Measurements from ENCODE around the gene UNC119B. TPM values are rescaled to one million over a fixed set of nuclear protein-coding genes. Genes with fewer than 3 reads are reported as not detected.

Gene UNC119B
- total and polyA plus RNA-seq, 5 donors from 2014 or later: 6.6 to 10.9 (median 8.9) TPM

GRCh38 chr12:120702637-120703036 lies 7.6 kb upstream of the UNC119B start:
- no peaks in the 10 kb centered on the region for H3K4me1 ChIP-seq (ENCODE audit: control insufficient read depth, insufficient read depth, low read length, poor library complexity, severe bottlenecking)
- no peak overlapping the region for H3K4me3 ChIP-seq (ENCODE audit: low read depth, low read length)
- no peaks in the 10 kb centered on the region for H3K27me3 Mint-ChIP-seq
- H3K27ac ChIP-seq (ENCODE audit: insufficient read depth, low read length, poor library complexity, severe bottlenecking): no peak overlapping the region
- H3K36me3 Mint-ChIP-seq: peaks cover 22% of the 10 kb centered on the region
- H3K27ac Mint-ChIP-seq: no peak overlapping the region
- no peaks in the 10 kb centered on the region for H3K4me1 Mint-ChIP-seq
- no peaks in the 10 kb centered on the region for H3K9me3 Mint-ChIP-seq
- no peaks in the 10 kb centered on the region for H3K27me3 ChIP-seq (ENCODE audit: control insufficient read depth, insufficient read depth, low read length)
- peaks cover 37% of the 10 kb centered on the region for H3K36me3 ChIP-seq (ENCODE audit: control insufficient read depth, insufficient read depth, low read length)
- no peak overlapping the region for H3K4me3 Mint-ChIP-seq
- ATAC-seq (ENCODE audit: low read depth in 2 of 2) (no peak), DNase-seq (no peak)
- H3K9me3 ChIP-seq (ENCODE audit: control insufficient read depth in 2 of 2, low read length in 2 of 2): no peaks in the 10 kb centered on the region

GRCh38 chr12:120703311-120703942 lies 6.8 kb upstream of the UNC119B start:
- Mint-ChIP-seq H3K4me1 (no peaks in the 10 kb centered on the region), H3K27me3 (no peaks in the 10 kb centered on the region)

GRCh38 chr12:120705618-120706017 lies 4.6 kb upstream of the UNC119B start:
- Mint-ChIP-seq H3K27ac (no peak overlapping the region), H3K27me3 (no peaks in the 10 kb centered on the region), H3K36me3 (peaks cover 16% of the 10 kb centered on the region), H3K4me1 (peaks cover 2 to 7% (median 5%) of the 10 kb centered on the region in 4 donors), H3K4me3 (no peak overlapping the region), H3K9me3 (no peaks in the 10 kb centered on the region)
- H3K27ac ChIP-seq (ENCODE audit: insufficient read depth, low read length, poor library complexity, severe bottlenecking): no peak overlapping the region
- no peak for ATAC-seq (ENCODE audit: low read depth in 2 of 2)
- H3K4me3 ChIP-seq (ENCODE audit: low read depth, low read length): no peak overlapping the region
- DNase-seq: no peak
- peaks cover 8% of the 10 kb centered on the region for H3K4me1 ChIP-seq (ENCODE audit: control insufficient read depth, insufficient read depth, low read length, poor library complexity, severe bottlenecking)
- H3K27me3 ChIP-seq (ENCODE audit: control insufficient read depth, insufficient read depth, low read length): no peaks in the 10 kb centered on the region
- no peaks in the 10 kb centered on the region for H3K9me3 ChIP-seq (ENCODE audit: control insufficient read depth in 2 of 2, low read length in 2 of 2)
- H3K36me3 ChIP-seq (ENCODE audit: control insufficient read depth, insufficient read depth, low read length): peaks cover 15% of the 10 kb centered on the region

More at GRCh38 chr12:120703311-120703942, 6.8 kb upstream of the UNC119B start:
- H3K4me1 ChIP-seq (ENCODE audit: control insufficient read depth, insufficient read depth, low read length, poor library complexity, severe bottlenecking): no peaks in the 10 kb centered on the region
- H3K36me3 ChIP-seq (ENCODE audit: control insufficient read depth, insufficient read depth, low read length): peaks cover 37% of the 10 kb centered on the region
- no peak overlapping the region for H3K27ac Mint-ChIP-seq
- H3K27me3 ChIP-seq (ENCODE audit: control insufficient read depth, insufficient read depth, low read length): no peaks in the 10 kb centered on the region
- peaks cover 22% of the 10 kb centered on the region for H3K36me3 Mint-ChIP-seq
- H3K9me3 Mint-ChIP-seq: no peaks in the 10 kb centered on the region
- DNase-seq: no peak
- H3K9me3 ChIP-seq (ENCODE audit: control insufficient read depth in 2 of 2, low read length in 2 of 2): no peaks in the 10 kb centered on the region
- H3K27ac ChIP-seq (ENCODE audit: insufficient read depth, low read length, poor library complexity, severe bottlenecking): no peak overlapping the region
- no peak overlapping the region for H3K4me3 Mint-ChIP-seq
- no peak for ATAC-seq (ENCODE audit: low read depth in 2 of 2)
- no peak overlapping the region for H3K4me3 ChIP-seq (ENCODE audit: low read depth, low read length)

- peaks cover 11% of the 10 kb centered on the region for H3K4me1 ChIP-seq (ENCODE audit: control insufficient read depth, insufficient read depth, low read length, poor library complexity, severe bottlenecking)
- no peak overlapping the region for H3K27ac ChIP-seq (ENCODE audit: insufficient read depth, low read length, poor library complexity, severe bottlenecking)
- Mint-ChIP-seq H3K27me3 (no peaks in the 10 kb centered on the region), H3K4me1 (peaks cover 2 to 8% (median 5%) of the 10 kb centered on the region in 4 donors), H3K36me3 (peaks cover 11% of the 10 kb centered on the region), H3K27ac (no peak overlapping the region), H3K4me3 (peak overlapping the region in 1 of 4 donors; percentile 13), H3K9me3 (no peaks in the 10 kb centered on the region)
- DNase-seq: no peak
- H3K9me3 ChIP-seq (ENCODE audit: control insufficient read depth in 2 of 2, low read length in 2 of 2): no peaks in the 10 kb centered on the region
- ATAC-seq (ENCODE audit: low read depth in 2 of 2): no peak
- H3K27me3 ChIP-seq (ENCODE audit: control insufficient read depth, insufficient read depth, low read length): no peaks in the 10 kb centered on the region
- no peak overlapping the region for H3K4me3 ChIP-seq (ENCODE audit: low read depth, low read length)
- peaks cover 11% of the 10 kb centered on the region for H3K36me3 ChIP-seq (ENCODE audit: control insufficient read depth, insufficient read depth, low read length)
These were observed 4.2 kb upstream of the UNC119B start for GRCh38 chr12:120706029-120706428.

DNA sequence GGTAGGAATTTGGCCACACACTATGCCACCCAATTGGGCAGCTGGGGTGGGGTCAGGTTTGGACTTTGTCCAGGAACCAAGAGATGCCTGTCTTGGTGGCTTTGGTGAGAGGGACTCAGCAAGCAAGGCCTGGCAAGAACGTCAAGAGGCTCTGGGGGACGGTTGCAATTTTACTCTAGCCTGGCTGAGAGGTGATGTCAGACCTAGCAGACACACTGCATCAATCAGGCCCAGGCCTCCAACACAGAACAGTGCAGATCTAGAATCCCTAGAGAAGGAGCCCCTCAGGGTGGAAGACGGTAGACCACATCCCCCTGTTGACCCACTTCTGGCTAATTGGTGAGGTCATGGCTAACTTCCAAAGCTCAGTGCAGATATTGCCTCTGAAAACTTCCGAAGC lies 1.6 kb upstream of the UNC119B start:
- no peak for DNase-seq
- H3K27ac Mint-ChIP-seq: no peak overlapping the region

GRCh38 chr12:120710805-120711296 lies 593 bp downstream of the UNC119B start:
- Histone ChIP-seq H3K27me3 (ENCODE audit: control insufficient read depth, insufficient read depth, low read length) (no peaks in the 10 kb centered on the region), H3K4me3 (ENCODE audit: low read depth, low read length) (peak overlapping the region; percentile 51), H3K36me3 (ENCODE audit: control insufficient read depth, insufficient read depth, low read length) (peaks cover 13% of the 10 kb centered on the region), H3K9me3 (ENCODE audit: control insufficient read depth in 2 of 2, low read length in 2 of 2) (no peaks in the 10 kb centered on the region), H3K27ac (ENCODE audit: insufficient read depth, low read length, poor library complexity, severe bottlenecking) (peak overlapping the region; percentile 68), H3K4me1 (ENCODE audit: control insufficient read depth, insufficient read depth, low read length, poor library complexity, severe bottlenecking) (peaks cover 26% of the 10 kb centered on the region)
- Mint-ChIP-seq H3K4me1 (peaks cover 18 to 36% (median 29%) of the 10 kb centered on the region in 4 donors), H3K36me3 (peaks cover 8% of the 10 kb centered on the region), H3K27ac (peak overlapping the region; percentile 67 to 92 (median 86)), H3K27me3 (no peaks in the 10 kb centered on the region), H3K9me3 (no peaks in the 10 kb centered on the region), H3K4me3 (peak overlapping the region; percentile 93 to 97 (median 94))
- ATAC-seq (ENCODE audit: low read depth in 2 of 2) (peak in 1 of 2 donors; percentile 16), DNase-seq (no peak)

More for the DNA sequence above, 1.6 kb upstream of the UNC119B start:
- no peaks in the 10 kb centered on the region for H3K27me3 ChIP-seq (ENCODE audit: control insufficient read depth, insufficient read depth, low read length)
- peak overlapping the region; percentile 7 to 93 (median 63) for H3K4me3 Mint-ChIP-seq
- H3K4me3 ChIP-seq (ENCODE audit: low read depth, low read length): no peak overlapping the region
- H3K36me3 ChIP-seq (ENCODE audit: control insufficient read depth, insufficient read depth, low read length): peaks cover 3% of the 10 kb centered on the region
- peaks cover 22% of the 10 kb centered on the region for H3K4me1 ChIP-seq (ENCODE audit: control insufficient read depth, insufficient read depth, low read length, poor library complexity, severe bottlenecking)
- no peaks in the 10 kb centered on the region for H3K27me3 Mint-ChIP-seq
- no peaks in the 10 kb centered on the region for H3K9me3 Mint-ChIP-seq
- ATAC-seq (ENCODE audit: low read depth in 2 of 2): no peak
- H3K27ac ChIP-seq (ENCODE audit: insufficient read depth, low read length, poor library complexity, severe bottlenecking): no peak overlapping the region
- peaks cover 3% of the 10 kb centered on the region for H3K36me3 Mint-ChIP-seq
- H3K4me1 Mint-ChIP-seq: peaks cover 13 to 31% (median 22%) of the 10 kb centered on the region in 4 donors
- H3K9me3 ChIP-seq (ENCODE audit: control insufficient read depth in 2 of 2, low read length in 2 of 2): no peaks in the 10 kb centered on the region

DNA sequence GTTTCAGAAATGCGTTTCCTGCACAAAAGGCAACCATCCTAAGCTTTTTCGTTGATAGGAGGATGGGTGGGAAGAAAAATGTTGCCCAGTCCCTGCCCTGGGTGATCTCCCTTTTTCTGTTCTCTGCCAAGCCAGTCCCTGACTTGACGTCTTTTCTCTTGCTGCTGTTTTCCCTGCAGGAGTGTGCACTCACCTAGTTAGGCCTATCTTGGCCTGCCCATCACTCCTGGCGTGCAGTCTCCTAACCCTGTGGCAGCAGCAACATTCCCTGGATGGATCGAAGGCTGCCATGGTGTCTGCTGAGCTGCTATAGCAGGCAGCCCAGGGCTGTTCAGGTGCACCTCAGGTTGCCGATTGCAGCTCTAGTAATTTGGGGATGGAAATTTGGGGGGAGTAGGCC lies 1.2 kb downstream of the UNC119B start:
- Histone ChIP-seq H3K27me3 (ENCODE audit: control insufficient read depth, insufficient read depth, low read length) (no peaks in the 10 kb centered on the region), H3K4me1 (ENCODE audit: control insufficient read depth, insufficient read depth, low read length, poor library complexity, severe bottlenecking) (peaks cover 26% of the 10 kb centered on the region), H3K9me3 (ENCODE audit: control insufficient read depth in 2 of 2, low read length in 2 of 2) (no peaks in the 10 kb centered on the region), H3K36me3 (ENCODE audit: control insufficient read depth, insufficient read depth, low read length) (peaks cover 19% of the 10 kb centered on the region), H3K27ac (ENCODE audit: insufficient read depth, low read length, poor library complexity, severe bottlenecking) (peak overlapping the region; percentile 68), H3K4me3 (ENCODE audit: low read depth, low read length) (peak overlapping the region; percentile 51)
- DNase-seq: no peak
- Mint-ChIP-seq H3K27ac (peak overlapping the region; percentile 67 to 92 (median 86)), H3K9me3 (no peaks in the 10 kb centered on the region), H3K36me3 (peaks cover 12% of the 10 kb centered on the region), H3K4me3 (peak overlapping the region; percentile 93 to 97 (median 94)), H3K4me1 (peaks cover 18 to 36% (median 29%) of the 10 kb centered on the region in 4 donors), H3K27me3 (no peaks in the 10 kb centered on the region)
- no peak for ATAC-seq (ENCODE audit: low read depth in 2 of 2)

DNA sequence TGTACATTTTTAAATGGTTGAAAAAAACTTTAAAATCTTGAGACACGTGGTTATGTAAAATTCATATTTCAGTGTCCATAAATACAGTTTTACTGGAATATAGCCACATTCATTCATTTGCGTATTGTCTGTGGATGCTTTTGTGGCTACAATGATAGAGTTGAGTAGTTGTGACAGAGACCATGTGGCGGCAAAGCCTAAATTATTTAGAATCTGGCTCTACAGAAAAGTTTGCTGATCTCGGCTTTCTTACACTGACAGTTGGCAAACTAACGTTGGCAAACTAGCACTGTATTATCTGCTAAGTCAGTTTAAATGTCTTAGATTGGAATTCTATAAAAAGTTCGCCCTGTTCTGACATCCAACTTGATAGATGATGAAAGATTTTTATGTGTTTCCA lies 2.4 kb downstream of the UNC119B start:
- DNase-seq (no peak), ATAC-seq (ENCODE audit: low read depth in 2 of 2) (no peak)
- Histone ChIP-seq H3K9me3 (ENCODE audit: control insufficient read depth in 2 of 2, low read length in 2 of 2) (no peaks in the 10 kb centered on the region), H3K27me3 (ENCODE audit: control insufficient read depth, insufficient read depth, low read length) (no peaks in the 10 kb centered on the region), H3K27ac (ENCODE audit: insufficient read depth, low read length, poor library complexity, severe bottlenecking) (no peak overlapping the region), H3K4me3 (ENCODE audit: low read depth, low read length) (no peak overlapping the region), H3K36me3 (ENCODE audit: control insufficient read depth, insufficient read depth, low read length) (peaks cover 26% of the 10 kb centered on the region), H3K4me1 (ENCODE audit: control insufficient read depth, insufficient read depth, low read length, poor library complexity, severe bottlenecking) (peaks cover 26% of the 10 kb centered on the region)
- H3K36me3 Mint-ChIP-seq: peaks cover 19% of the 10 kb centered on the region
- peaks cover 18 to 36% (median 29%) of the 10 kb centered on the region in 4 donors for H3K4me1 Mint-ChIP-seq
- H3K9me3 Mint-ChIP-seq: no peaks in the 10 kb centered on the region
- H3K27me3 Mint-ChIP-seq: no peaks in the 10 kb centered on the region
- H3K4me3 Mint-ChIP-seq: peak overlapping the region; percentile 63 to 96 (median 93)
- peak overlapping the region in 1 of 3 donors; percentile 12 for H3K27ac Mint-ChIP-seq
